A673 (cell line): ENCODE data around the gene NCAPG2.

ENCODE experiments used
- CTCF ChIP-seq: fragments of 300-800, 200-600 bp; sonication (generic); conservative IDR thresholded peaks from 2 replicates; pipeline ENCODE4 v1.5.1; 2017; ENCODE audit warnings: low read depth, mild to moderate bottlenecking, antibody characterized with exemption, low read length, moderate library complexity, mixed read lengths
- EZH2 ChIP-seq: fragments of 200-600 bp; sonication (generic); IDR thresholded peaks from 2 replicates; pipeline ENCODE4 v1.6.1; 2017; ENCODE audit warnings: borderline replicate concordance, low read depth, mild to moderate bottlenecking, mixed read lengths, antibody characterized with exemption, low read length; ENCODE audit not compliant: poor library complexity, severe bottlenecking

GRCh38 chr7:158748335-158748734 is 43.7 kb upstream of the NCAPG2 start:
- no peak for TF ChIP-seq CTCF
- no peak for TF ChIP-seq EZH2
